ENCODE data around the gene HDDC3. TPM values are rescaled to one million over a fixed set of nuclear protein-coding genes. Genes with fewer than 3 reads are reported as not detected.

The HDDC3 gene
- total RNA-seq, 3 donors from 2014 or later (not counting 1 experiment from before 2014, with no cell fraction given): 11.2 to 14.5 (median 12.1) TPM

- Histone ChIP-seq H3K4me3 (ENCODE audit: low read length) (peak overlapping the region; percentile 77), H3K36me3 (ENCODE audit: control insufficient read depth, insufficient read depth, low read length) (no peaks in the 10 kb centered on the region), H3K4me1 (ENCODE audit: control insufficient read depth, insufficient read depth, low read length) (peaks cover 55% of the 10 kb centered on the region), H3K27ac (ENCODE audit: low read length) (peak overlapping the region; percentile 88), H3K27me3 (ENCODE audit: control insufficient read depth, insufficient read depth, low read length) (no peaks in the 10 kb centered on the region), H3K9me3 (ENCODE audit: control insufficient read depth, insufficient read depth, low read length) (no peaks in the 10 kb centered on the region)
- H3K9me3 Mint-ChIP-seq: no peaks in the 10 kb centered on the region
- TF ChIP-seq, protein P1, sequence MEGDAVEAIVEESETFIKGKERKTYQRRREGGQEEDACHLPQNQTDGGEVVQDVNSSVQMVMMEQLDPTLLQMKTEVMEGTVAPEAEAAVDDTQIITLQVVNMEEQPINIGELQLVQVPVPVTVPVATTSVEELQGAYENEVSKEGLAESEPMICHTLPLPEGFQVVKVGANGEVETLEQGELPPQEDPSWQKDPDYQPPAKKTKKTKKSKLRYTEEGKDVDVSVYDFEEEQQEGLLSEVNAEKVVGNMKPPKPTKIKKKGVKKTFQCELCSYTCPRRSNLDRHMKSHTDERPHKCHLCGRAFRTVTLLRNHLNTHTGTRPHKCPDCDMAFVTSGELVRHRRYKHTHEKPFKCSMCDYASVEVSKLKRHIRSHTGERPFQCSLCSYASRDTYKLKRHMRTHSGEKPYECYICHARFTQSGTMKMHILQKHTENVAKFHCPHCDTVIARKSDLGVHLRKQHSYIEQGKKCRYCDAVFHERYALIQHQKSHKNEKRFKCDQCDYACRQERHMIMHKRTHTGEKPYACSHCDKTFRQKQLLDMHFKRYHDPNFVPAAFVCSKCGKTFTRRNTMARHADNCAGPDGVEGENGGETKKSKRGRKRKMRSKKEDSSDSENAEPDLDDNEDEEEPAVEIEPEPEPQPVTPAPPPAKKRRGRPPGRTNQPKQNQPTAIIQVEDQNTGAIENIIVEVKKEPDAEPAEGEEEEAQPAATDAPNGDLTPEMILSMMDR (IDR thresholded peaks at IDR 0.05): peak; percentile 68
- H3K27me3 Mint-ChIP-seq (ENCODE audit: low read depth in 2 of 2): no peaks in the 10 kb centered on the region
- intact Hi-C loops (cut with micrococcal nuclease): loop anchor here (1.0 kb wide), 1 partner anchor 30 kb away; no protein-coding TSS in a partner anchor
- no peak for DNase-seq
- peak overlapping the region; percentile 94 for H3K4me3 Mint-ChIP-seq
- 17% methylated on average over 5 of the region's 5 CpGs for WGBS (ENCODE audit: insufficient coverage)
- peaks cover 53 to 62% of the 10 kb centered on the region in 2 donors for H3K4me1 Mint-ChIP-seq
- no peak for ATAC-seq
- peak overlapping the region; percentile 97 for H3K27ac Mint-ChIP-seq
- no peaks in the 10 kb centered on the region for H3K36me3 Mint-ChIP-seq
These were observed 277 bp upstream of the HDDC3 start for GRCh38 chr15:90932660-90932991.

DNA sequence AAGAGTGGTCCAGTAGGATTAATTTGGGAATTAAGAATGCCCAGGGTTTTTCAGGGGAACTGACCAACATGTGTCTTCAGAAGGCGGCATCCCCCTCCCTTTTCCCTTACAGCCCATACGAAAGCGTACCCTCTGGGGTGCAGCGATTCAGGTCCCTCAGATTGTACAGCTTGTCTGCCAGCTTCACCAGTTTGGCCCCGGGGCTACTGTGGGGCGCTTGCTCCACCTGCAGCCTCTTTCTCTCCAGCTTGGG is 848 bp downstream of the HDDC3 start:
- no peaks in the 10 kb centered on the region for H3K27me3 Mint-ChIP-seq (ENCODE audit: low read depth in 2 of 2)
- WGBS (ENCODE audit: insufficient coverage): 14% methylated on average over 6 of the region's 6 CpGs
- TF ChIP-seq, protein P1 (IDR thresholded peaks at IDR 0.05): no peak
- H3K9me3 Mint-ChIP-seq: no peaks in the 10 kb centered on the region
- intact Hi-C loops (cut with micrococcal nuclease): no loop called here
- H3K4me1 Mint-ChIP-seq: peaks cover 49 to 57% of the 10 kb centered on the region in 2 donors
- Histone ChIP-seq H3K27ac (ENCODE audit: low read length) (peak overlapping the region; percentile 88), H3K36me3 (ENCODE audit: control insufficient read depth, insufficient read depth, low read length) (no peaks in the 10 kb centered on the region), H3K4me3 (ENCODE audit: low read length) (peak overlapping the region; percentile 77), H3K9me3 (ENCODE audit: control insufficient read depth, insufficient read depth, low read length) (no peaks in the 10 kb centered on the region), H3K4me1 (ENCODE audit: control insufficient read depth, insufficient read depth, low read length) (peaks cover 54% of the 10 kb centered on the region), H3K27me3 (ENCODE audit: control insufficient read depth, insufficient read depth, low read length) (no peaks in the 10 kb centered on the region)
- no peak for DNase-seq
- H3K36me3 Mint-ChIP-seq: no peaks in the 10 kb centered on the region
- peak overlapping the region; percentile 94 for H3K4me3 Mint-ChIP-seq
- H3K27ac Mint-ChIP-seq: peak overlapping the region; percentile 97
- ATAC-seq: no peak

DNA sequence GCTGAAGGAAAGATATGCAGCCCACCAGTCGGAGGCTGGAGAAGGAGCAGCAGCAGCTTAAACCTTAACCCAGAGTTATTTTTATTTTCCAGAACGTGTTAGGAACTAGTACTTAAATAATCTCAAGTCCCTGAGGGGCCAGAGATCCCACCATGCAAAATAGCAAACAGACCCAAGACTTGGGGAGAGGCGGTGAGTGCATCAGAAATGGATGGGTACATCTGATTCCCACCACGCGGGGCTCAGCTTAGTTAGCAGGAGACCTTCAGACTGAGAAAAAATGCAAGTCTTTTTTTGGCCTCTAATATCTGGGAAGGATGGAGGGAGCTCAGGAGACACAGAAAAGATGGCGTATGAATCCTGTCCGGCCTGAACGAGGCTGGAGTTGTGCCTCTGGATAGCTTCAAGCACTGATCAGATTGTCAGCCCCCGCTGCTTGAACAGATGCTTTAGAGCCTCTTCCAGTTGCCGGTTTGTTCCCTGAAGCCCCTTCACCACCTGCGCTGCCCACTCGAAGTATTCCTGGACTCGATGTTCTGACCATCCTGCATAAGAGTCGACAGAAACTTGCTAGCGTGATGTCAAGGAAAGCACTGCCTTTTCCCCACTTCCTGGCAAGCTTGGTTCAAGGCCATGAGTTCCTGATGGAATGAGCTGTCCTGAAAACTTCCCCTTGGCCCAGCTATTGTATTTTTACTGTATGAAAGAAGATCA is 1.3 kb downstream of the HDDC3 start:
- WGBS (ENCODE audit: insufficient coverage): 78% methylated on average over 15 of the region's 15 CpGs
- Mint-ChIP-seq H3K27ac (peak overlapping the region; percentile 97), H3K27me3 (ENCODE audit: low read depth in 2 of 2) (no peaks in the 10 kb centered on the region), H3K9me3 (no peaks in the 10 kb centered on the region), H3K36me3 (no peaks in the 10 kb centered on the region), H3K4me1 (peaks cover 44 to 52% of the 10 kb centered on the region in 2 donors), H3K4me3 (peak overlapping the region; percentile 94)
- Histone ChIP-seq H3K27me3 (ENCODE audit: control insufficient read depth, insufficient read depth, low read length) (no peaks in the 10 kb centered on the region), H3K27ac (ENCODE audit: low read length) (peak overlapping the region; percentile 78), H3K4me3 (ENCODE audit: low read length) (peak overlapping the region; percentile 54), H3K9me3 (ENCODE audit: control insufficient read depth, insufficient read depth, low read length) (no peaks in the 10 kb centered on the region), H3K4me1 (ENCODE audit: control insufficient read depth, insufficient read depth, low read length) (peaks cover 50% of the 10 kb centered on the region), H3K36me3 (ENCODE audit: control insufficient read depth, insufficient read depth, low read length) (no peaks in the 10 kb centered on the region)
- peak in 1 of 2 donors; percentile 28 for DNase-seq
- TF ChIP-seq, protein P1 (IDR thresholded peaks at IDR 0.05): no peak
- no peak for ATAC-seq
- intact Hi-C loops (cut with micrococcal nuclease): no loop called here

Data from natural killer cell (primary cell).